Neural progenitor cell (in vitro differentiated cells): ENCODE measurements around the gene NR1D1.

Source experiments
- EZH2 ChIP-seq: fragments of 200-600 bp; sonication (generic); IDR thresholded peaks from 2 replicates; pipeline ENCODE4 v1.6.1; 2017; ENCODE audit warnings: antibody characterized with exemption, mild to moderate bottlenecking, moderate library complexity
- EZH2phosphoT487 ChIP-seq: fragments of 200-600 bp; sonication (generic); IDR thresholded peaks from 2 replicates; pipeline ENCODE4 v1.6.1; 2017; ENCODE audit warnings: antibody characterized with exemption
- TF ChIP-seq, protein P1 (sequence below): fragments of 200-600 bp; sonication (generic); IDR thresholded peaks from 2 replicates; pipeline ENCODE4 v1.5.1; 2017; ENCODE audit warnings: antibody characterized with exemption, mild to moderate bottlenecking

DNA sequence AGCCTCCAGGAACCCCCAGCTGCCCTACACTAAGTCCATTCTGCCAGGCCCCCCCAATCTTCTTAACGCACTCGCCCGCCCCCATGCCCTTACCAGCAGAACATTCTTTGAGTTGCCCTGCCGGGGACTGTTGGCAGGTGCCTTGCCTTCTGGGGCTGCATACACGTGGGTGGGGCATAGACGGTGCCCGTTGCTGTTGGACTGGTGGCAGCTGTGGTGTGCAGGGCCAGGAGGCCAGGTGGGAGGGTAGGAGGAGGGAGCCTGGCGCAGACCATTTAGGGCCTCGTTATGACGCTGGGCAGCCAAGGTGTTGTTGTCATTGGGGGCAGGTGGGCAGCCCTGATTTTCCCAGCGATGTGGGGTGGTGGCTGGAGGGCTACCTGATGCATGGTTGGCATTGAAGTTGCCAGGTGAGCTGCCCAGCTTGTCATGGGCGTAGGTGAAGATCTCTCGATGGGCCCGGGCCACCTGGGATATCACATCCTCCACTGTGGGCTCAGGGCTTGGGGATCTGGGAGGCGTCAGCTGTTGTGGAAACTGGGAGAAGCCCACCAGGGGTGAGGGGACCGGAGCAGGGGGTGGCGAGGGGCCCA is 4.9 kb downstream of the NR1D1 start:
- TF ChIP-seq, protein P1, sequence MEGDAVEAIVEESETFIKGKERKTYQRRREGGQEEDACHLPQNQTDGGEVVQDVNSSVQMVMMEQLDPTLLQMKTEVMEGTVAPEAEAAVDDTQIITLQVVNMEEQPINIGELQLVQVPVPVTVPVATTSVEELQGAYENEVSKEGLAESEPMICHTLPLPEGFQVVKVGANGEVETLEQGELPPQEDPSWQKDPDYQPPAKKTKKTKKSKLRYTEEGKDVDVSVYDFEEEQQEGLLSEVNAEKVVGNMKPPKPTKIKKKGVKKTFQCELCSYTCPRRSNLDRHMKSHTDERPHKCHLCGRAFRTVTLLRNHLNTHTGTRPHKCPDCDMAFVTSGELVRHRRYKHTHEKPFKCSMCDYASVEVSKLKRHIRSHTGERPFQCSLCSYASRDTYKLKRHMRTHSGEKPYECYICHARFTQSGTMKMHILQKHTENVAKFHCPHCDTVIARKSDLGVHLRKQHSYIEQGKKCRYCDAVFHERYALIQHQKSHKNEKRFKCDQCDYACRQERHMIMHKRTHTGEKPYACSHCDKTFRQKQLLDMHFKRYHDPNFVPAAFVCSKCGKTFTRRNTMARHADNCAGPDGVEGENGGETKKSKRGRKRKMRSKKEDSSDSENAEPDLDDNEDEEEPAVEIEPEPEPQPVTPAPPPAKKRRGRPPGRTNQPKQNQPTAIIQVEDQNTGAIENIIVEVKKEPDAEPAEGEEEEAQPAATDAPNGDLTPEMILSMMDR: no peak
- TF ChIP-seq EZH2 (no peak), EZH2phosphoT487 (no peak)
